Memory B cell (primary cell): ENCODE measurements around the gene RAB11FIP4.
"Not testable (repeated sequence)": the region's sequence is repeated elsewhere in the genome, so short reads cannot be mapped to it uniquely, and the experiment has no call there.

Source experiments
- ATAC-seq: fragments of 150-1000 bp; cut with Tn5 transposase; 2 replicates; pipeline ENCODE4 v1.10.0; 2021; ENCODE audit warnings: low read depth, mild to moderate bottlenecking, moderate library complexity
- DNase-seq, 2 donors: peaks; one replicate each; pipeline ENCODE4 v3.0.0; 2022; ENCODE audit warnings: low spot score in 2 of 2
- H3K27ac Mint-ChIP-seq: one replicate; pipeline ENCODE4 v1.8.0; 2022; ENCODE audit warnings: mild to moderate bottlenecking, moderate library complexity, mixed read lengths
- H3K27me3 Mint-ChIP-seq: one replicate; pipeline ENCODE4 v1.8.0; 2022; ENCODE audit warnings: mixed read lengths
- H3K36me3 Mint-ChIP-seq: one replicate; pipeline ENCODE4 v1.8.0; 2022; ENCODE audit warnings: mild to moderate bottlenecking, mixed read lengths
- H3K4me1 Mint-ChIP-seq: one replicate; pipeline ENCODE4 v1.8.0; 2022; ENCODE audit warnings: mixed read lengths
- H3K4me3 Mint-ChIP-seq: one replicate; pipeline ENCODE4 v1.8.0; 2022; ENCODE audit warnings: mild to moderate bottlenecking, moderate library complexity, mixed read lengths
- H3K9me3 Mint-ChIP-seq: one replicate; pipeline ENCODE4 v1.8.0; 2022; ENCODE audit warnings: mixed read lengths

Gene RAB11FIP4

DNA sequence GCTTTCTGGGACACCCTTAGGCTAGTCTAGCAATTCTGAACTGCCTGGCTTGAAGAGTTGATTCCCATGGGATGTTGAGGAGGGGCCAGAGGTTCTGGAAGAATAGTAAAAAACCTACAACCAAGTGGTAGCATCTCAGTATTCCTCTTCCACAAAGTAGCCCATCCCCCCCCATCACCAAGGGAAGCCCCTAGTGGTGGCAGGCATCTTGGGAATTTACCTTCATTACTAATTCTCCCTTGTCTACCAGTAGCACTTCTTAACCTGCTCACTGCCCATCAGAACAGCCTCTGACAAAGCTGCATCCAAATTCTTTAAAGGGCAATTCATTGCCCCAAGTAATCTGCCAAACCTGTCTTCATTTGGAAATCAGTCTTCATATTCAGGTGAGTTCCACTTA is 12.8 kb upstream of the RAB11FIP4 start:
- H3K4me3 Mint-ChIP-seq: no peak overlapping the region
- DNase-seq: no peak
- no peak overlapping the region for H3K27ac Mint-ChIP-seq
- H3K4me1 Mint-ChIP-seq: peaks cover 3% of the 10 kb centered on the region
- peaks cover 11% of the 10 kb centered on the region for H3K36me3 Mint-ChIP-seq
- no peaks in the 10 kb centered on the region for H3K9me3 Mint-ChIP-seq
- ATAC-seq: no peak
- no peaks in the 10 kb centered on the region for H3K27me3 Mint-ChIP-seq

DNA sequence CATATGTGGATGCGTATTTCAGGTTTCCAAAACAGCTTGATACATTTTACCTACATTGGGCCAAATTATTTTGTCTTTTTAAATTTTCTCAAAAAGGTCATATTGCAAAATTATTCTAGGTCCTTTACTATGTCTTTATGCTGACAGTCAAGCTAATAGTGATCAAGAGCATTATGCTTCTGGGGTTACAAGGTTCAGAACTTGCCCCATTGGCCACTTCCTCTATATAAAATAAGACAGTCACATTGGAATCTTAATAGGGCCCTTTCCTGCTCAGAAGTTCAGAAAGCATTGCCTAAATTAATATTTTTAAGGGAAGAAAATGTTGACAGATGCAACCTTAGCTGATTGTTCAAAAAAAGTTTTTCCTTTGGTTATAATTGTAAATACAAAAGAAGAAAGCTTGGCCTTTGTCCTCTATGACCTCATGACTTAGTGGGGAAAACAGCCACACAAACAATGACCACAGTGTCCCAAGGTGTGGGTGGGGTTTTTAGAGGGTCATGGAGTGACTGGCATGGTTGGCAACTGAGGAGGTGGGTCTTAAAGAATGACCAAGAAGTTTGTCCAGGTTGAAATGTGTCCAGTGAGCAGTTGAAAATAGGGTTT is 11.8 kb upstream of the RAB11FIP4 start:
- H3K9me3 Mint-ChIP-seq: no peaks in the 10 kb centered on the region
- H3K4me3 Mint-ChIP-seq: no peak overlapping the region
- ATAC-seq: no peak
- H3K27ac Mint-ChIP-seq: no peak overlapping the region
- H3K27me3 Mint-ChIP-seq: no peaks in the 10 kb centered on the region
- DNase-seq: no peak
- H3K36me3 Mint-ChIP-seq: peaks cover 8% of the 10 kb centered on the region
- H3K4me1 Mint-ChIP-seq: no peaks in the 10 kb centered on the region

DNA sequence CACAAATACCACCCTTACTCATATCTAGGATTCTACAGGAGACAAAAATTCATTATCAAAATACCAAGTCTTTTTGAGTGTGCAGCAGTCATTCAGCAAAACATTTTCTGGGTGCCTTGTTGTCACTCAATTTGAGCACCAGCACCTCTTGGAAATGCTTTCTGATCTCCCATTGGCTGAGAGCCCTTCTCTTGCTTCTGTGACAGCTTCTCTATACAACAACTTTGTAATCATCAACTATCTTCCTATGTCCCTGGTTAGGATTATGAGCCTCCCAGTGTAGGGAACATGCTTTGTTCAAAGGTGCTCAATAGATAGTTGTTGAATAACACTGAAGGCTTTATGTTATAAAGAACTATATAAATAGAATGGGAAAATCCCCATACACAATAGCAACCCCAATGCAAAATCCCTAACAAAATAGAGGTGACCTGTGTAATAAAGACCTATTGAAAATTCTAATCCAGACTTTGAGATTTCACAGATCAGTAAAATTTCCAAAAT is 10.3 kb upstream of the RAB11FIP4 start:
- Mint-ChIP-seq H3K27me3 (no peaks in the 10 kb centered on the region), H3K36me3 (peaks cover 5% of the 10 kb centered on the region), H3K9me3 (no peaks in the 10 kb centered on the region), H3K4me1 (no peaks in the 10 kb centered on the region), H3K27ac (no peak overlapping the region), H3K4me3 (no peak overlapping the region)
- ATAC-seq (no peak), DNase-seq (no peak)

GRCh38 chr17:31382668-31383275 is 8.7 kb upstream of the RAB11FIP4 start:
- not testable (repeated sequence) for DNase-seq, H3K27me3 Mint-ChIP-seq, H3K27ac Mint-ChIP-seq, H3K4me3 Mint-ChIP-seq, H3K4me1 Mint-ChIP-seq, H3K36me3 Mint-ChIP-seq, ATAC-seq, H3K9me3 Mint-ChIP-seq

GRCh38 chr17:31383488-31383887 is 8.0 kb upstream of the RAB11FIP4 start:
- not testable (repeated sequence) for H3K4me3 Mint-ChIP-seq, H3K27ac Mint-ChIP-seq, ATAC-seq, H3K27me3 Mint-ChIP-seq, H3K9me3 Mint-ChIP-seq, DNase-seq, H3K4me1 Mint-ChIP-seq, H3K36me3 Mint-ChIP-seq

GRCh38 chr17:31385428-31386285 is 5.8 kb upstream of the RAB11FIP4 start:
- Mint-ChIP-seq H3K36me3 (no peaks in the 10 kb centered on the region), H3K9me3 (no peaks in the 10 kb centered on the region), H3K27me3 (peaks cover 6% of the 10 kb centered on the region), H3K4me1 (peaks cover 8% of the 10 kb centered on the region), H3K4me3 (no peak overlapping the region), H3K27ac (no peak overlapping the region)
- ATAC-seq (no peak), DNase-seq (no peak)

DNA sequence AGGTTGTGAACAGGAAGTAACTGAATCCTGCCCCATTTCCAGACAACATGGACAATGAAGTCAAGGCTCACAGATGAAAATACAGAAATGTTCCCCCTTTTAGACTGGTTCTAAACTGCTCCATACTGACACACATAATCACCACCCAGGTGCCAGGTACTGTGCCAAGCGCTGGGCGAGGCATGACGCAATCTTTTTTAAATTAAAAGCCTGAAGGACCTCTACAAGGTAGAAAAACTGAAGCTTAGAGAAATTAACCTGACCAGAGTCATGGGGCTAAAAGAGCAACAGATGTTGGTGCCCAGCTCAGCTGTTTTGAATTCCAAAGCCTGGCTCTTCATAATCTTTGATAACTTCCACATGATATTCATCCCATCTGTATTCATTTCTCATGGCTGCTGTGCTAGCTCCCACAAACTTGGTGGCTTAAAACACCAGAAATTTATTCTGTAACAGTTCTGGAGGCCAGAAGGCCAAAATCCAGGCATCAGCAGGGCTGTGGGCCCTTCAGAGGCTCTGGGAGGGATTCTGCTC is 4.9 kb upstream of the RAB11FIP4 start:
- Mint-ChIP-seq H3K4me1 (peaks cover 8% of the 10 kb centered on the region), H3K9me3 (no peaks in the 10 kb centered on the region), H3K27me3 (peaks cover 6% of the 10 kb centered on the region), H3K27ac (no peak overlapping the region), H3K36me3 (no peaks in the 10 kb centered on the region), H3K4me3 (no peak overlapping the region)
- DNase-seq (no peak), ATAC-seq (no peak)

GRCh38 chr17:31387438-31387837 is 4.0 kb upstream of the RAB11FIP4 start:
- no peaks in the 10 kb centered on the region for H3K9me3 Mint-ChIP-seq
- H3K4me1 Mint-ChIP-seq: peaks cover 9% of the 10 kb centered on the region
- H3K36me3 Mint-ChIP-seq: no peaks in the 10 kb centered on the region
- H3K27ac Mint-ChIP-seq: no peak overlapping the region
- H3K27me3 Mint-ChIP-seq: peaks cover 7% of the 10 kb centered on the region
- DNase-seq (no peak), ATAC-seq (no peak)
- no peak overlapping the region for H3K4me3 Mint-ChIP-seq

GRCh38 chr17:31388351-31388750 is 3.1 kb upstream of the RAB11FIP4 start:
- no peak overlapping the region for H3K4me3 Mint-ChIP-seq

GRCh38 chr17:31388770-31389656 is 2.5 kb upstream of the RAB11FIP4 start:
- H3K4me3 Mint-ChIP-seq: no peak overlapping the region
- DNase-seq (peak; percentile 42 to 61), ATAC-seq (peak; percentile 68)
- no peaks in the 10 kb centered on the region for H3K9me3 Mint-ChIP-seq
- H3K36me3 Mint-ChIP-seq: no peaks in the 10 kb centered on the region
- H3K27ac Mint-ChIP-seq: no peak overlapping the region
- H3K4me1 Mint-ChIP-seq: peaks cover 11% of the 10 kb centered on the region
- peaks cover 15% of the 10 kb centered on the region for H3K27me3 Mint-ChIP-seq

More at GRCh38 chr17:31388351-31388750, 3.1 kb upstream of the RAB11FIP4 start:
- Mint-ChIP-seq H3K27ac (no peak overlapping the region), H3K36me3 (no peaks in the 10 kb centered on the region), H3K9me3 (no peaks in the 10 kb centered on the region), H3K4me1 (peaks cover 11% of the 10 kb centered on the region), H3K27me3 (peaks cover 11% of the 10 kb centered on the region)
- no peak for ATAC-seq
- no peak for DNase-seq

GRCh38 chr17:31389657-31390381 is 1.7 kb upstream of the RAB11FIP4 start:
- ATAC-seq: no peak
- peaks cover 19% of the 10 kb centered on the region for H3K27me3 Mint-ChIP-seq
- H3K4me3 Mint-ChIP-seq: peak overlapping the region; percentile 71
- no peak for DNase-seq
- peaks cover 11% of the 10 kb centered on the region for H3K4me1 Mint-ChIP-seq
- no peak overlapping the region for H3K27ac Mint-ChIP-seq
- no peaks in the 10 kb centered on the region for H3K9me3 Mint-ChIP-seq
- H3K36me3 Mint-ChIP-seq: no peaks in the 10 kb centered on the region

DNA sequence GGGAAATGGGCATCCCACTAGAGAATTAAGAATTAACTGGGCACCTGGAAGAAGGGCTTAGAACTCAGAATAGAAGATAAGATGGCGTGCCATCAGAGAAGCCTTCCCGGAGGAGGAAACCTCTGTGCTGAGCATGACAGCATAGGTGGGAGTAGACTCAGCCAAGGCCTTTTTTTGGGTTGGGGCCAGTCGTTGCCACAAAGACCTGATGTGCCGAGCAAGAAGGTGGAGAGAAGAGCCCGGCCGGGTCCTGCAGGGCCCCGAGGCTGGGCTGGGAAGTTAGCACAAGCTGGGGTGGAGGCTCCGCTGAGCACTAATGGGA is 1.1 kb upstream of the RAB11FIP4 start:
- peaks cover 11% of the 10 kb centered on the region for H3K4me1 Mint-ChIP-seq
- no peak overlapping the region for H3K27ac Mint-ChIP-seq
- DNase-seq (no peak), ATAC-seq (no peak)
- peaks cover 21% of the 10 kb centered on the region for H3K27me3 Mint-ChIP-seq
- H3K36me3 Mint-ChIP-seq: no peaks in the 10 kb centered on the region
- no peaks in the 10 kb centered on the region for H3K9me3 Mint-ChIP-seq
- H3K4me3 Mint-ChIP-seq: peak overlapping the region; percentile 71
